Hematopoietic multipotent progenitor cell treated with erythropoietin and hydrocortisone succinate and interleukin-3 and kit ligand, for 6 days (in vitro differentiated cells): Measurements from ENCODE around the gene OTOS.

ENCODE experiments used
- DNase-seq: peaks from one replicate; pipeline ENCODE4 v3.0.0-alpha.2; 2015

Gene OTOS

DNA sequence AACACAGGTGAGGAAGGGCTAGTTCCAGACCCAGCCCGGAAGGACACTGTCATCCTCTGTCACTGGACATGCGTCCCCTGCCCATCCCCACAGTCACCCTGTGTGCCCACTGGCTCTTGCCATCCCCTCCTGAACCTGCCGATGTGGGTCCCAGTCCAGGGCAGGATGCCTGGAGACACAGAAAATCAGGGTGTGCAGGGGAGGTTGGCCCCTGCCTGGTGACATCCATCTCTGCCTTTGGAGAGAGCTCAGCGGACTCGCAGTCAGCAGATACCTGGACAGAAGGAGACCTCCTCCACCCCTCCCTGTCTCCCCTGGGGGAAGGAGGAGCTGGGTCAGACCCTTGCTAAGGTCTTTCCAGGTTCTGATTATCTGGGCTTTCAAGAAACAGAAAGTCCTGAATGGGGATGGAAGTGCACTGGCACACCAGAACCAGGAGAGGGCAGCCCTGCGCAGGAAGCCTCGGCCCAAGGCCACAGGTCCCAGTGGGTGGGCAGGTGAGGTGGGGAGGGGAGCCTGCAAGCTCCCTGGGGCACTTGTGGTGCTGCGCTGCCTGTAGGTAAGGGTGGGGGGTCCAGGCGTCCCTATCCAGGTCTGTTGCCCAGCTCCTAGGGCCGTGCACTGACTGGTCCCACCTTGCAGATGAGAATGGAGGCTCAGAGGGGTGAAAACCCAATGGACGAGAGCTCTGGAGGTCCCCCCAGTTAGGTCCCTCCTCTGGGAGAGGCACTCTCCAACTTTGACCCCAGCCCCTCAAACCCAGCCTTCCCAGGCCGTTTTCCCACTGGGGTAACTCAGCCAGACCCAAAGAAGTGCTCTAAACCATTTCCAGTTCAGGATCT lies 9.7 kb upstream of the OTOS start:
- DNase-seq = peak; percentile 54

- no peak for DNase-seq
Observed at GRCh38 chr2:240147911-240148587, 7.6 kb upstream of the OTOS start.

GRCh38 chr2:240147382-240147781 lies 6.9 kb upstream of the OTOS start:
- DNase-seq = no peak

GRCh38 chr2:240146627-240147278 lies 6.3 kb upstream of the OTOS start:
- DNase-seq = no peak

DNA sequence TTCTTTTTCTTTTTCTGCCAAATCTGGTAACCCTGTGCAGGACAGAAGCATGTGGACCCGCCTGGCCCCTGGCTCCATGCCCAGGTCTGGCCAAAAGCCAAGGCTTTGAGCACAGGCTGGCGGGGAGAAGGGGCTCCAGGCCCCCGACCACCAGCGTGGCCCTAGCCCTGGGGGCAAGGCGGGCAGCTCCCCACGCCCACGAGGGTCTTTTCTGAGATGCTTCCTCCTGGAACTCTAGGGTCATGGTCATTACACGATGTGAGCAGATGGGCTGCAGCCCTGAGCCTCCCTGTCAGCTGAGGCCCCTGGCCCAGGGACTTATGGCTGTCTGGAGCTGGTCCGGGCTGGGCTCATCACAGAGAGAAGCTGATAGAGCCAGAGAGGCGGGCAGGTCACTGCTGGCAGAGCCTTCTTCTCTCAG lies 5.7 kb upstream of the OTOS start:
- DNase-seq = no peak

DNA sequence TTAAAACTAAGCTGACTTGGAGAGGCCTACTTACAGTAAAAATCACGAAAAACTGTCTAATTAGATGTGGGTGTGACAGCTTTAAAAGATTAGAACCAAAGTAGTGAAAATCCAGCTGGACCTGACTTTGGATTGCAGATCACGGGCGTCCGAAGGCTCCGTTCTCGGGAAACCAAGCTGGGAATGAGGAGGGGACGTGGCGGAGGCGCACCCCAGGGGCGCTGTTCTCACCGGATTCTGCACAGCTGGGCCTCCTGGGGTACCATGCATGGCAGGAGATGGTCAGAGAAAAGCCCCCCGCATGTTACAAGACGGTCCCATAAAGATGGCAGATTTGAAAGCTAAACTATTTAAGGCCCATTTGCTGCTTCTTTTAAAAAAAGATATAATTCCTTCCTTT lies 5.0 kb upstream of the OTOS start:
- DNase-seq = no peak

DNA sequence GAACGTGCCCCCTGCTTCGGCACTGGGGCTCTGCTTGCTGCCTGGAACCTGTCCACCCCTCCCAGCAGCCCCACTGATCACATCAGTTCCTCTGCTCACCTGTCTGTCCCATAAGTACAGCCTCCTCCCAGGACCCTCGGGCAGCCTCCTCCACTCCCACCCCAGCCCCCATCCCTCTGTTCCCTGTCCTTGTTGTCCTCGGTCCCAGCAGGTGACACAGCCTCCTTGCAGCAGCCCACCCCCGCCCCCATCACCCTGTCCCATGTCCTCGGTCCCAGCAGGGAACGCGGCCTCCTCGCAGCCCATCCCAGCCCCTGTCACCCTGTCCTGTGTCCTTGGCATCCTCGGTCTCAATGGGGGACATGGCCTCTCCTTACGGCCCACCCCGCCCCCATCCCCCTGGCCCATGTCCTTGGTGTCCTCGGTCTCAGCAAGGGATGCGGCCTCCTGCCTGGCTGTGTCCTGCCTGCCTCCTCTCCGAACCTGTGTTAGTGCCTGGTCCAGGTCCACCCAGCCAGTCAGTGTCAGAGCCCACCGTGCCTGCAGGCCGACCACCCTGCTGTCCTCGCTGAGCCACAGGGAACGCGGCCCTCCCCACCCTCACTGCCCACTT lies 4.3 kb upstream of the OTOS start:
- no peak for DNase-seq

- peak; percentile 76 for DNase-seq
Observed at GRCh38 chr2:240143801-240144648, 3.6 kb upstream of the OTOS start.

DNA sequence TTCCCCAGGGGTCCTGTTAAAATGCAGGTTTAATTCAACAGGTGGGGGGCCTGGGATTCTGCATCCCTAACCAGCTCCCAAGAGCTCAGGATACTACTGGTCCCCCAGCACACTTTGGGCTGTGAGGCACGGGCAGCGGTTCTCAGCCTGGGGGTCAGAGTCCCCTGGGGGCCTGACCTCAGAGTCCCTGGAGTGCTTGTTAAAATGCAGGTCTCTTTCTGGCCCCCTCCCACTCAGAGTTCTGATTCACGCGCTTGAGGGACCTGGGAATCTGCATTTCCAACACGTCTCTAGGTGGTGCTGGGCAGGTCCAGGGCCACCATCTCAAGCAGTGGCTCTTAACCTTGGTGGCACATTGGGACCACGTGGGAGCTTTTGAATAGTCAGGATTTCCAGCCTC lies 2.8 kb upstream of the OTOS start:
- DNase-seq = no peak

- DNase-seq = no peak
Observed at GRCh38 chr2:240142859-240143258, 2.4 kb upstream of the OTOS start.

DNA sequence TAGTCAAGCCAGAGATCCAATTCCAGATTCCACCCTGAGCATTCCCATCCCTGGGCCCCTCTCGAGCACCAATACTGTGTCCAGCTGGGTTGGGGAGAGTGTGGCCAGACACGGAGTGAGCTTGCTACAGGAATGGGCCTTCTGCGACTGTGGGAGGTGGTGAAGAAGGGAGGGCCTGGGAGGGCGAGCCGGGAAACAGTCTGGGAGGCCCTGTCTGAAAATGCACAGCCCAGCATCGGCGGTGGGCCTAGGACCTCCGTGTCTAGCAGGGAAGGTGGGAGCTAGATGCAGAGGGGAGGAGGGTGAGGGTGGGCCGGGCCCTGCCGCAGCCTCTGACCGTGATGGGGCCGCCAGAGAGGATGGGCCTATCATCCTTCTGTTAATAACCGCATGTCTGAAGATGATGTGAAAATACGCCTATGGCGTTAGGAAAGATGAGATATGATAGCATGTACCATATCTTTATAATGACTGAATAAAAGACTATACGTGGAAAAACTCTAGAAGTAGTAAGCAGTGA lies 1.9 kb upstream of the OTOS start:
- DNase-seq = no peak

DNA sequence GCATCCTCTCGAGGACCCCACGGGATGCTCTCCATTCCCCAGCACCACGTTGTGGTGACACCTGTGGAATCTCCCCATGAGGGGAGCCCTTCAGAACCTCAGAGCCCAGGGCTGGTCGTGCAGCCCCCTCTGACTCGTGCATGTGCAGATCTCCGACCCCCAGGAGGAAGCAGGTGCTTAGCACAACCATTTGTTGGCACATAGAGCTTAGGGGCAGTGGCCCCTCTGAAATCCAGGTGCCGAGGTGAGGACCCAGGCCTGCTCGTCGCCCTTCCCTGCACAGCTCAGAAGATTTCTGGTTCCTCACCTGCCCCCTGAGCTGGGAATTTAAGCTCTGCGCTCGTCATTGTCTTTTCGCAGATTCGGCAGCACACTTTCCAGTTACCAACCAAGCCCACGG lies 1.3 kb upstream of the OTOS start:
- DNase-seq = no peak

DNA sequence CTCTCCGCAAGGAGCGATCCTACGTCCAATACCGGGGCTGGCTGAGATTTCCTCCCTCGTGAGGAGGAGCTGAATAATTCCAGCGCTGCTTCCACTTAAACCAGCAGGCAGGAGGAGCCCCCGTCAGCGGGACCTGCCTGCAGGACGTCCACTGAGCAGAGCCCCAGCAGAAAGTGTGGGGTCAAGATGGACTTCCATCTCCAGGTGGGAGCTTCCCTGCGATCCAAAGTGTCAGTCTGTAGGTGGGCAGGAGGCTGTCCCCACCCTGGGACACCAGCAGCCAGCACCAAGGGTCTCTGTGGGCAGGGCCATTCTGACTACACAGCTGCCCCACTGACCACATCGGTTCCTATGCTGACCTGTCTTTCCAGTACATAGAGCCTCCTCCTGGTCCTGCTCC lies 462 bp upstream of the OTOS start:
- no peak for DNase-seq

DNA sequence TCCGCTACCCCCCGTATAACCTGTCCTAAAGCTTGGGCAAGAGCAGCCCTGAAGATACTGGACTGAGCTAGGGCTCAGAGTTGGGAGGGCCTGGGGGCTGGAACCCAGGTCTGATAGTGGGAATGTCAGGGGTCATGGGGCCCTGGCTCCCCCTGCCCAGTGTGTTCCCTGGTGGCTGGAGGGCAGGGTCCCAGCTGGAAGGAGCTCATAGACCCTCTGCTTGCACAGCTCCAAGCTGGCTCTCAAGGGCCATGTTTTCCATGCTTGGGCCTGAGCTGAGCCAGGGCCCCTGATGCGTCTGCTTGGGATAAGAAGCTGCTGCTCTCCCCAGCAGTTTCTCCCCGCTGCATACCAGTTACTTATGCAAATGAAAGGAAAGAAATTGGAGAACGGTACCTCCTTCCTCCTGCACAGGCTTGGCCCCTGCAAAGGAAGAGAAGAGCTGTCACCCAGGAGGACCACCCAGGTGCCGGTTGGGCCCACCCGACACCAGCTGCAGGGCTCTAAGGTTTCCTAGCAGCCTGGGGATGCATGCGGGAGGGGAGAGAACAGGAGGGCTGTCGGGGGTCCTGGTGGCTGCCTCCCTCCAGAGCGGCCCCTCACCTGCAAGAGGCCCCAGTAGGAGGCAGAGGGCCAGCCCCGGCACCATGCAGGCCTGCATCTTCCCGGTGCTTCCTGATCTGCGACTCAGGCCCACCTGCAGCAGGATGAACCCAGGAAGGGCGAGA lies 628 bp downstream of the OTOS start:
- no peak for DNase-seq

DNA sequence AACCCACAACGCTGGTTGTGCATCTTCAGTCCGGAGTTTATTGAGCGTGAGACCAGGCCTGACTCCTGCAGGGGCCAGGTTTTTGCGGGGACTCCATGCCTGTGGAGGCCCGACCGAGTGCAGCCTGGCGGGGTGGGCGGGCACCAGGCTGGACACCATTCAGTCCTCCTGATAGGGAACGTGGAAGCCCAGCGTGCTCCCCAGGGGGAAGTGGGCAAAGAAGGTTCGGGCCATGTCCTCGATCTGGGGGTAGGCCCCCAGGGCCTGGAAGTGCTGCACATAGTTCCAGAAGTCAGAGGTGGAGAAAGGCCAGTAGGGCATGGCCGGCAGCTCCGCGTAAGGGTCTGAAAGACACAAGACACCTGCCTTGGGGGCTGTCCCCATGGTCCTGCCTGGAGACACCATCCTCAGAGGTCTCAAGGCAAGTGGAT lies 1.4 kb downstream of the OTOS start:
- DNase-seq = no peak

DNA sequence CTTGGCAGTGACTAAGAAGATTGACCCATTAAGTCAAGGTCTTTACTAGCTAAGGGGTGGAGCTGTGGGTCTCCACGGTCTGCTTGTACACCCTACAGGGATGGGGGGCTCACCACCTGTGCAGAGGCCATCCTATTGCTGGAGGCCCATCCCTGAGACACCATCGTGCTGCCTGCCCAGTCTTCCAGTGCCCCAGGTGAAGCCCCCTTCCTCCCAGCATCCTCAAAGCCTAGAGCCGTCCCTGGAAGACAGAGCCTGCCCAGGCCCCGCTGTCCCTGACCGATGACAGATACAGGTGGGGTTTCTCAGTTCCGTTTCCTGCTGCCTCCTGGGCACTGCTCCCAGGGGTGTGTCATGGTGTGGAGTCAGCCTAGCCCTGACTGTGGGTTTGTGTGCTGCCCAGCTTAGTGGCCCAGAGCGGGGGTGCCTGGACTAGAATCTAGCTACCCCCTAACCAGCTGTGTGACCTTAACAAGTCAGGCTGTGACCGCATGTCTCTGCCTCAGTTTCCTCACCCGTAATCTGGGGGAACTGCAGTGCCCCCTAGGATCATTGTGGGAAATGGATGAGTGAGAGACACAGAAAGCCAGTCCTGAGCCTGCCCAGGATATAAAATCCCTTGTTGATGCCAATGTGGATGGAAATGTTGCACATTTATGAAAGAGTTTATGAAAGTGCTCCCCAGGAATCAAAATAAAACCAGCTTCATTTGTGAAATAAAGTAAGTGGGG lies 2.0 kb downstream of the OTOS start:
- no peak for DNase-seq

- no peak for DNase-seq
Observed at GRCh38 chr2:240137596-240138253, 2.7 kb downstream of the OTOS start.

GRCh38 chr2:240136671-240137292 lies 3.7 kb downstream of the OTOS start:
- peak; percentile 37 for DNase-seq

- peak; percentile 91 for DNase-seq
Observed at GRCh38 chr2:240136013-240136670, 4.3 kb downstream of the OTOS start, which contains the start of gene COPS9. Gene COPS9, minus strand, starts transcription at chr2:240136305. Its CDS starts 21 bp downstream, at chr2:240136284.
